ENCODE measurements around the gene SERHL2. TPM values are rescaled to one million over a fixed set of nuclear protein-coding genes. Genes with fewer than 3 reads are reported as not detected.
A peak's percentile ranks its signal among the peaks of the same experiment; 100 is the strongest.
"Not testable (repeated sequence)": the region's sequence is repeated elsewhere in the genome, so short reads cannot be mapped to it uniquely, and the experiment has no call there.

Gene SERHL2
- total RNA-seq, 1 donor from 2014 or later: 0.60 TPM

- ATAC-seq; DNase-seq (ENCODE audit: low spot score): not testable (repeated sequence)
These were observed 18.5 kb upstream of the SERHL2 start for GRCh38 chr22:42535082-42535731.

- DNase-seq (ENCODE audit: low spot score): no peak
- ATAC-seq: no peak
These were observed 17.6 kb upstream of the SERHL2 start for GRCh38 chr22:42536166-42536565.

- not testable (repeated sequence) for DNase-seq (ENCODE audit: low spot score); ATAC-seq
These were observed 17.1 kb upstream of the SERHL2 start for GRCh38 chr22:42536634-42537033.

GRCh38 chr22:42537199-42537831, 16.4 kb upstream of the SERHL2 start:
- not testable (repeated sequence) for DNase-seq (ENCODE audit: low spot score)
- ATAC-seq: peak; percentile 67

- ATAC-seq: peak; percentile 34
- not testable (repeated sequence) for DNase-seq (ENCODE audit: low spot score)
These were observed 14.5 kb upstream of the SERHL2 start for GRCh38 chr22:42539236-42539771.

- DNase-seq (ENCODE audit: low spot score) (no peak), ATAC-seq (peak; percentile 41)
These were observed 9.1 kb upstream of the SERHL2 start for GRCh38 chr22:42544686-42545085.

- ATAC-seq (no peak), DNase-seq (ENCODE audit: low spot score) (no peak)
These were observed 6.2 kb upstream of the SERHL2 start for GRCh38 chr22:42547562-42547961.

- ATAC-seq; DNase-seq (ENCODE audit: low spot score): not testable (repeated sequence)
These were observed 5.6 kb upstream of the SERHL2 start for GRCh38 chr22:42548126-42548525.

- ATAC-seq (no peak), DNase-seq (ENCODE audit: low spot score) (no peak)
These were observed 5.0 kb upstream of the SERHL2 start for GRCh38 chr22:42548597-42549330.

- no peak for DNase-seq (ENCODE audit: low spot score)
These were observed 4.3 kb upstream of the SERHL2 start for GRCh38 chr22:42549331-42550060.

GRCh38 chr22:42552294-42552647, 1.5 kb upstream of the SERHL2 start:
- not testable (repeated sequence) for ATAC-seq; DNase-seq (ENCODE audit: low spot score)

More at GRCh38 chr22:42549331-42550060, 4.3 kb upstream of the SERHL2 start:
- ATAC-seq: no peak

GRCh38 chr22:42560381-42560780, 6.6 kb downstream of the SERHL2 start:
- DNase-seq (ENCODE audit: low spot score): no peak
- ATAC-seq: no peak

GRCh38 chr22:42560781-42561180, 7.0 kb downstream of the SERHL2 start:
- peak; percentile 17 for ATAC-seq
- DNase-seq (ENCODE audit: low spot score): no peak

- DNase-seq (ENCODE audit: low spot score): no peak
- peak; percentile 29 for ATAC-seq
These were observed 8.1 kb downstream of the SERHL2 start for GRCh38 chr22:42561856-42562255.

- peak; percentile 5 for ATAC-seq
- DNase-seq (ENCODE audit: low spot score): no peak
These were observed 8.5 kb downstream of the SERHL2 start for GRCh38 chr22:42562279-42562678.

- ATAC-seq: no peak
These were observed 8.9 kb downstream of the SERHL2 start for GRCh38 chr22:42562684-42563083.

GRCh38 chr22:42563943-42564342, 10.2 kb downstream of the SERHL2 start:
- ATAC-seq; DNase-seq (ENCODE audit: low spot score): not testable (repeated sequence)

More at GRCh38 chr22:42562684-42563083, 8.9 kb downstream of the SERHL2 start:
- DNase-seq (ENCODE audit: low spot score): no peak

- no peak for ATAC-seq
- DNase-seq (ENCODE audit: low spot score): no peak
These were observed 10.9 kb downstream of the SERHL2 start for GRCh38 chr22:42564699-42565098.

- no peak for ATAC-seq
- DNase-seq (ENCODE audit: low spot score): no peak
These were observed 12.2 kb downstream of the SERHL2 start for GRCh38 chr22:42565956-42566355.

- not testable (repeated sequence) for ATAC-seq; DNase-seq (ENCODE audit: low spot score)
These were observed 14.2 kb downstream of the SERHL2 start for GRCh38 chr22:42567950-42568349.

- ATAC-seq; DNase-seq (ENCODE audit: low spot score): not testable (repeated sequence)
These were observed 16.8 kb downstream of the SERHL2 start for GRCh38 chr22:42570580-42570979.

Data from left lobe of liver (tissue), 2 donors.